IMR-90 (cell line): ENCODE results near the gene CCNI2. TPM values are rescaled to one million over a fixed set of nuclear protein-coding genes. Genes with fewer than 3 reads are reported as not detected.

Experiments
- ATAC-seq: fragments of 200-7000 bp; cut with Tn5 transposase; 2 replicates; pipeline ENCODE4 v1.9.1; 2020; ENCODE audit warnings: low read depth, mild to moderate bottlenecking, moderate library complexity
- BruUV-seq: library from RNA; stranded (reverse); fragments of 400-500 nt; replicated peaks from 2 replicates; lab custom pipeline; 2021; lab: Mats Ljungman, UMichigan
- CTCF ChIA-PET: fragments of 300-600 bp; formaldehyde crosslinking; extraction: SDS; loops from one replicate; lab custom pipeline; 2021; ENCODE audit warnings: antibody characterized with exemption; lab: Yijun Ruan, JAX
- POLR2A ChIA-PET: fragments of 300-600 bp; sonication (Branson Sonifier 250); formaldehyde crosslinking; loops from one replicate; lab custom pipeline; 2022; ENCODE audit warnings: antibody characterized with exemption; ENCODE audit not compliant: unreplicated experiment; lab: Charles Lee
- DNase-seq: peaks from one replicate; pipeline ENCODE4 v3.0.0; 2013
- H2AFZ ChIP-seq: replicated peaks from 2 replicates; pipeline ENCODE3; 2013; ENCODE audit warnings: low read length, mild to moderate bottlenecking; ENCODE audit not compliant: poor library complexity
- H2AK5ac ChIP-seq: 2 replicates; pipeline ENCODE4 v1.6.1; 2013; ENCODE audit warnings: low read depth, low read length, inconsistent platforms
- H2AK9ac ChIP-seq: replicated peaks from 2 replicates; pipeline ENCODE3; 2013; ENCODE audit warnings: mild to moderate bottlenecking, low read depth, low read length, moderate library complexity; ENCODE audit not compliant: poor library complexity
- H2BK120ac ChIP-seq: 2 replicates; pipeline ENCODE4 v1.6.1; 2013; ENCODE audit warnings: low read depth, low read length, inconsistent platforms
- H2BK15ac ChIP-seq: 3 replicates; pipeline ENCODE4 v1.6.1; 2013; ENCODE audit warnings: low read depth, low read length, inconsistent platforms
- H2BK20ac ChIP-seq: 2 replicates; pipeline ENCODE4 v1.6.1; 2013; ENCODE audit warnings: low read depth, mild to moderate bottlenecking, inconsistent platforms, low read length, moderate library complexity
- H2BK5ac ChIP-seq: 2 replicates; pipeline ENCODE4 v1.6.1; 2013; ENCODE audit warnings: mild to moderate bottlenecking, low read depth, low read length, inconsistent platforms; ENCODE audit not compliant: poor library complexity, severe bottlenecking
- H3K14ac ChIP-seq: replicated peaks from 2 replicates; pipeline ENCODE4 v1.6.1; 2013; ENCODE audit warnings: low read depth, low read length, inconsistent platforms
- H3K18ac ChIP-seq: 2 replicates; pipeline ENCODE4 v1.6.1; 2013; ENCODE audit warnings: low read depth, low read length, control low read depth
- H3K23ac ChIP-seq: 2 replicates; pipeline ENCODE4 v1.6.1; 2013; ENCODE audit warnings: low read depth, low read length, inconsistent platforms
- H3K27ac ChIP-seq: 2 replicates; pipeline ENCODE4 v1.5.1; 2013; ENCODE audit warnings: mild to moderate bottlenecking, control low read depth, low read length; ENCODE audit not compliant: insufficient read depth
- H3K27me3 ChIP-seq: 2 replicates; pipeline ENCODE4 v1.6.1; 2013; ENCODE audit warnings: low read length; ENCODE audit not compliant: control insufficient read depth, insufficient read depth
- H3K36me3 ChIP-seq: 2 replicates; pipeline ENCODE4 v1.6.1; 2013; ENCODE audit warnings: low read length, mixed read lengths; ENCODE audit not compliant: control insufficient read depth, insufficient read depth
- H3K4ac ChIP-seq: 2 replicates; pipeline ENCODE4 v1.6.1; 2013; ENCODE audit warnings: low read depth, low read length, inconsistent platforms
- H3K4me1 ChIP-seq: 2 replicates; pipeline ENCODE4 v1.6.1; 2013; ENCODE audit warnings: low read length, mixed read lengths; ENCODE audit not compliant: control insufficient read depth, insufficient read depth
- H3K4me2 ChIP-seq: 2 replicates; pipeline ENCODE4 v1.6.1; 2013; ENCODE audit warnings: low read depth, mild to moderate bottlenecking, control low read depth, low read length, moderate library complexity
- H3K4me3 ChIP-seq: 2 replicates; pipeline ENCODE4 v1.5.1; 2013; ENCODE audit warnings: low read depth, mild to moderate bottlenecking, control low read depth, low read length, moderate library complexity; ENCODE audit not compliant: insufficient read depth
- H3K56ac ChIP-seq: 2 replicates; pipeline ENCODE4 v1.6.1; 2013; ENCODE audit warnings: low read length, inconsistent platforms; ENCODE audit not compliant: insufficient read depth; ENCODE audit errors: extremely low read depth
- H3K79me1 ChIP-seq, 2 experiments: 2 replicates each; pipeline ENCODE4 v1.6.1; 2013; ENCODE audit warnings: low read length in 2 of 2, inconsistent platforms in 1 of 2, low read depth in 1 of 2
- H3K9ac ChIP-seq: 2 replicates; pipeline ENCODE4 v1.6.1; 2013; ENCODE audit warnings: low read depth, low read length, control low read depth
- H3K9me1 ChIP-seq: 2 replicates; pipeline ENCODE4 v1.6.1; 2013; ENCODE audit warnings: low read length, inconsistent platforms; ENCODE audit not compliant: insufficient read depth
- H3K9me3 ChIP-seq: 2 replicates; pipeline ENCODE4 v1.6.1; 2013; ENCODE audit warnings: low read length; ENCODE audit not compliant: control insufficient read depth, insufficient read depth
- H4K20me1 ChIP-seq: 2 replicates; pipeline ENCODE4 v1.6.1; 2013; ENCODE audit warnings: low read length, inconsistent platforms; ENCODE audit not compliant: insufficient read depth
- H4K5ac ChIP-seq: 2 replicates; pipeline ENCODE4 v1.6.1; 2013; ENCODE audit warnings: mild to moderate bottlenecking, low read depth, low read length, control low read depth
- H4K8ac ChIP-seq, 2 experiments: 2 replicates each; pipeline ENCODE4 v1.6.1; 2013; ENCODE audit warnings: low read depth in 2 of 2, low read length in 2 of 2, control low read depth in 1 of 2, inconsistent platforms in 1 of 2
- H4K91ac ChIP-seq: 2 replicates; pipeline ENCODE4 v1.6.1; 2013; ENCODE audit warnings: low read depth, low read length, inconsistent platforms; ENCODE audit not compliant: insufficient read depth
- CTCF ChIP-seq: conservative IDR thresholded peaks from 2 replicates; pipeline ENCODE4 v1.5.1; 2012; ENCODE audit warnings: mild to moderate bottlenecking, low read depth, low read length, improper control_type of control experiment
- MAZ ChIP-seq: IDR thresholded peaks from 2 replicates; pipeline ENCODE4 v1.6.1; 2012; ENCODE audit warnings: low read depth, mild to moderate bottlenecking, low read length, improper control_type of control experiment, moderate library complexity, borderline replicate concordance
- MXI1 ChIP-seq: IDR thresholded peaks from 2 replicates; pipeline ENCODE4 v1.6.1; 2012; ENCODE audit warnings: low read depth, mild to moderate bottlenecking, low read length, moderate library complexity, borderline replicate concordance
- RAD21 ChIP-seq: IDR thresholded peaks from 2 replicates; pipeline ENCODE4 v1.6.1; 2012; ENCODE audit warnings: low read length, improper control_type of control experiment
- RCOR1 ChIP-seq: IDR thresholded peaks from 2 replicates; pipeline ENCODE4 v1.6.1; 2012; ENCODE audit warnings: mild to moderate bottlenecking, low read length, improper control_type of control experiment; ENCODE audit not compliant: insufficient replicate concordance
- RFX5 ChIP-seq: IDR thresholded peaks from 2 replicates; pipeline ENCODE4 v1.8.0; 2012; ENCODE audit warnings: low read depth, mild to moderate bottlenecking, low read length, moderate library complexity
- WGBS, 2 experiments: methylation state at CpG; one replicate each; pipeline versions ENCODE4 v1.1.5 to v1.1.7; 2013; ENCODE audit warnings: missing lambda C conversion rate in 2 of 2; ENCODE audit not compliant: insufficient read length in 1 of 2; ENCODE audit errors: extremely low coverage in 2 of 2; 5-methylcytosine and 5-hydroxymethylcytosine counted together
- dilution Hi-C: fragments of 300-500 bp; cut with HindIII; formaldehyde crosslinking; loops from one replicate; pipeline ENCODE4 v1.14.3; 2018; ENCODE audit warnings: low sequenced_read_pairs; ENCODE audit not compliant: unreplicated experiment
- in situ Hi-C: fragments of 300-500 bp; cut with MboI; formaldehyde crosslinking; loops from 3 replicates; pipeline ENCODE4 v1.14.3; 2019; ENCODE audit warnings: low sequenced_read_pairs, inconsistent platforms, mixed read lengths
- intact Hi-C: fragments of 100-400 bp; cut with micrococcal nuclease; formaldehyde crosslinking; loops from 2 replicates; pipeline ENCODE4 v1.10.0; 2022
- polyA plus RNA-seq, 3 experiments: library from polyadenylated mRNA; depleted of rRNA; stranded (reverse); fragments of >200 nt; gene quantifications; 2 replicates each; pipeline ENCODE4 v1.2.3, GENCODE V29; 2012; ENCODE audit warnings: low replicate concordance in 1 of 3
- total RNA-seq: library from RNA; depleted of rRNA; stranded (reverse); fragments of >200 nt; gene quantifications from 2 replicates; pipeline ENCODE4 v1.2.3, GENCODE V29; 2012

Gene CCNI2
- total and polyA plus RNA-seq, 2 of the 4 experiments (the other 2 are of a cell fraction) = not detected

GRCh38 chr5:132751971-132752580 lies 4.8 kb downstream of the CCNI2 start:
- no peaks in the 10 kb centered on the region; the same call in 1 of the 2 replicates for H3K36me3 ChIP-seq
- no peak overlapping the region for H3K27ac ChIP-seq
- dilution Hi-C loops = no loop called here
- in situ Hi-C loops = no loop called here
- ATAC-seq (no peak), DNase-seq (no peak)
- no peaks in the 10 kb centered on the region for H3K79me1 ChIP-seq
- H2BK120ac ChIP-seq = no peak overlapping the region
- no peaks in the 10 kb centered on the region; the same call in 1 of the 2 replicates for H3K9me3 ChIP-seq
- WGBS, 2 experiments = 87% methylated on average over 4 of the region's 5 CpGs; no CpG with 5 or more reads in 1 of the 2 experiments
- no peak overlapping the region for H3K4ac ChIP-seq
- no peak overlapping the region for H2BK5ac ChIP-seq
- H3K4me2 ChIP-seq = no peak overlapping the region
- intact Hi-C loops = no loop called here
- no peaks in the 10 kb centered on the region for H3K9me1 ChIP-seq
- H3K27me3 ChIP-seq = peaks cover 21% of the 10 kb centered on the region
- ChIA-PET CTCF (no interaction called here), POLR2A (no interaction called here)
- H2AK5ac ChIP-seq = no peak overlapping the region
- H3K18ac ChIP-seq = no peak overlapping the region
- no TSS peak for BruUV-seq
- no peak overlapping the region for H3K9ac ChIP-seq
- no peak overlapping the region for H3K4me3 ChIP-seq
- no peak overlapping the region for H2BK20ac ChIP-seq
- no peak overlapping the region for H2BK15ac ChIP-seq
- H4K91ac ChIP-seq = no peak overlapping the region
- no peak overlapping the region for H4K8ac ChIP-seq
- H2AK9ac ChIP-seq = no peak overlapping the region
- H3K4me1 ChIP-seq = peaks cover 2% of the 10 kb centered on the region; the same call in 1 of the 2 replicates
- H2AFZ ChIP-seq = no peak overlapping the region
- H4K5ac ChIP-seq = no peak overlapping the region
- H3K56ac ChIP-seq = no peak overlapping the region
- no peak overlapping the region for H3K23ac ChIP-seq
- H4K20me1 ChIP-seq = no peaks in the 10 kb centered on the region
- H3K14ac ChIP-seq = no peak overlapping the region
- TF ChIP-seq CTCF (no peak), RFX5 (no peak), RCOR1 (no peak), RAD21 (no peak), MXI1 (no peak), MAZ (no peak)
